Colon (tissue), 2 donors: ENCODE results near the gene ADAMTS3.
"Not testable (repeated sequence)": the region's sequence is repeated elsewhere in the genome, so short reads cannot be mapped to it uniquely, and the experiment has no call there.

Experiments
- FAIRE-seq: peaks from 2 replicates; lab custom pipeline; 2012; peaks lifted over from hg19 to GRCh38; lab: Jason Lieb, UNC
- donor health status: control.
- donor health status: control.

ADAMTS3 gene

GRCh38 chr4:72468904-72469502, 100.0 kb downstream of the ADAMTS3 start:
- FAIRE-seq: peak; percentile 38

- no peak for FAIRE-seq
These were observed 101.4 kb downstream of the ADAMTS3 start for GRCh38 chr4:72467633-72468032.

DNA sequence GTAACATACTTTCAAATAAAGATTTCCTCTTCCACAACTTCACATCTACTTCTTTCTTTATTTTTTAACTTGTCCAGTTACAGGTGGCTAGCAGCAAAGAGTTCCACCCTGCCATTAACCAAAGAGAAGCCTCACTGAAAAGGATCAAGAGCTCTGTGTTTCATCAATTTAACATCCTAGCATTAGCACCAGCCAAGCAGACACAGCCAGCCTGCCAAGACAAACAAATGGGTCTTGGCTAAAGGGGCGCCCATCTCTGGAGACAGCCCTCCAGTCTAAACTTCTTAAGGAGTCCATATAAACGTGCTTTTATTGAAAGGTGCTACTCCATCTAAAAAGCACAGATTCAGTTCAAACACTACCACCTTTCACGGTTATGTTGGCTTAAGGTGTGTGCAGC, 105.3 kb downstream of the ADAMTS3 start:
- no peak for FAIRE-seq

- FAIRE-seq: peak; percentile 45
These were observed 111.9 kb downstream of the ADAMTS3 start for GRCh38 chr4:72457158-72457557.

DNA sequence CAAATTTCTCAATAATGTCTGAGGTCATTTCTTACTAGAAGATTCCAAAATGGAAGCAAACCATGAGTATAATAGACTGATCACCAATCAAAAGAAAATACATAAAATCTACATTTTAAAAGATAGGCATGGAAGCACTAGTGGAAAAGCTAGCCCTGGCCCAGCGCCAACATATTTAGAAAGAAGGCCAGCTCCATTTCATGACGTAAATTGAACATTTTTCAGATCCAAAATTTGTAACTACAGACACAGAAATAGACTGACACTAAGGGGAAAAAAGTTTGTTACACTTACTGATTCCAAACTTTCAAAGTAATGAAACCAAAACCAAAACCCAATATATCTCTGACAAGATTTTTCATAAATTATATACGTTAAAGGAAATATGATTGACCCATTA, 117.7 kb downstream of the ADAMTS3 start:
- FAIRE-seq: no peak

DNA sequence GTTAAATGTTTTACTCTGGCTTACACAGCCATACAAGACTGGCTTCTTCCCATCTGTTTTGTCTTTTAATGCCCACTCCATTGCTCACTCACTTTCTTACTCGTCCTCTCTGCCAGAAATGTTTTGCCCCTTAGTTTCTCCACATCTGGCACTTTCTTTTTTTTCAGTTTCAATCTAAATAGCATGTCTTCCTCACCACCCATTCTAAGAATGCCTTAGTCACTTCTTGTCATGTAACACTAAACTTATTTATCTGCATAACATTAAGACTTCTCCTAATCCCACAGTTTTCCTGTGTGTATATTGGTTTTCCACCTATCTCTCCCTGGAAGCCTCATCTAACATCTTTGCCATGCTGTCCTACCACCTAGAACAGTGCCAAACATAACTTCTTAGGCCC, 119.3 kb downstream of the ADAMTS3 start:
- FAIRE-seq: no peak

GRCh38 chr4:72448231-72448630, 120.8 kb downstream of the ADAMTS3 start:
- no peak for FAIRE-seq

DNA sequence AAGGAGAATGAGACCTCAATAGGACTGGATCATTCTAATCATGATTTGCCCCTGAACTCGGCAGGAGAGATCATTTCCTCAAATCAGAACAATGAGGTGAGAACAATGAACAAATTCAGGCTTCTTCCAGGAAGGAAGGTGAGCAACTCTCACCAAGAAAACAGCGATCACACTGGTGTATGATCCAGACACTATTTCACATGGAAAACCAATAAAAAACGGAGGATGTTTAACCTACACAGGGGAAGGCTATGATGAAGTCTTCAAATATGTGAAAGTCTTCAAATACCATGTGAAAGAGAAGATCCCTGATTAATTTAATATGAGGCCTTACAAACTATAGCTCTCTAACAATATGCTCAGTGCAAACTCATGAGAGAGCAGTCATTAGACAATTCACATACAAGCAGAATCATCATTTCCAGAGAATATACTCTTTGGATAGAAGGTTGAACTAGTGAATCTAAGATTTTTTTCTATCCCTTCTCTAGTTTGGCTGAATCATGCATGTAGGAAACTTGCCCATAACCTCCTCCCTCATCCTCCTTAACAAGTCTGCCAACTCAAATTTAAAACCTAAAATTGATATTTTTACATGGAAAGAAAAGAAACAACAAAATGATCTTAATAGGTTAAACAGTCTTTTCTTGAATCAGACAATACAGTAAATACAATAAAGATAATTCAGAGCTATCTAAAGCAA, 122.5 kb downstream of the ADAMTS3 start:
- no peak for FAIRE-seq

DNA sequence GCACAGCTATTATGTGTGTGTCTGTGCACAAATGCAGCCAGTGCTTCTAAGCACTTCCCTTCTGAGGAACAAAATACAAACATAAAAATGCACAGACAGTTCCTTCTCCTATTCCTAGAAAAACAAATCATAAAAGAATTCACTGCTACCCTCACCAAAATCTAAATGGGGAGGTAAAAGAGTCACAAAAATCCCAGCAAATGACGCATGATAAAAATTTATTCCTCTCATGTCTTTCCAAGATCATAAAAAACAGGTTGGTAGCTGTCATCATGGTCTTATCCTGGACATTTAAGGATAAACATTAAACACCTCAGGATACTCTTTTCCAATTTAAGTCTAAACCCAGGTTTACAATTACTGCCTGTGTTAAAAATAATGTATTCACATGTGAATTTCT, 124.9 kb downstream of the ADAMTS3 start:
- FAIRE-seq: no peak

- FAIRE-seq: no peak
These were observed 126.3 kb downstream of the ADAMTS3 start for GRCh38 chr4:72442715-72443114.

DNA sequence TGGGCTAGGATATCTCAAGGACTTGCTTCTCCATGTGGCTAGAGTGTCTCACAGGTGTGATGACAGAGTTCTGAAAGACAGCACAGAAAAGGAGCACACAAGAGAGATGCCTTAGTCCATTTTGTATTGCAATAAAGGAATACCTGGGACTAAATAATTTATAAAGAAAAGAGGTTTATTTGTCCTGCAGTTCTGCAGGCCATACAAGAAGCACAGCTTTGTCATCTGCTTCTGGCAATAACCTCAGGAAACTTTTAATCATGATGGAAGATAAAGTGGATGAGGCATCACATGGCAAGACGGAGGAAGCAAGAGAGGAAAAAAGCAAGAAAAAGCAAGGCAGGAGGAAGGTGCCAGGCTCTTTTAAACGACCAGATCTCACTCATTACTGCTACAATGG, 126.9 kb downstream of the ADAMTS3 start:
- FAIRE-seq: no peak

DNA sequence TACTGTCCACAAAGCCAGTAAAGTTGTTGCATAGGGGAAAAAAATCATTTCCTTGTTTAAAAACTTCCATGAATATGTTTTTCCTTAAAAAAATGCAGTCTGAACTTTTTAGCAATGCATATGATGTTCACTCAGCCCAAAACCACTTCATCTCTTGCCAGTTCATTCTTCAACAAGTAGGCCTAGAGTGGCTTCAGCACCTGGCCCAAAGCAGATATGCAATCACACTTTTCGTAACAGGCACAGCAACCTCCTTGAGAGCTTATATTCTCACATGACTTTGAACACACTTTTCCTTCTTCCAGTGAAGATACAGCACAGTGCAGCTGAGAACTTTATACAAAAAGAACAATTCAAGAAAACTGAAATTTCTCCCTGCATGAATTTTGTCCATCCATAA, 128.6 kb downstream of the ADAMTS3 start:
- FAIRE-seq: no peak

DNA sequence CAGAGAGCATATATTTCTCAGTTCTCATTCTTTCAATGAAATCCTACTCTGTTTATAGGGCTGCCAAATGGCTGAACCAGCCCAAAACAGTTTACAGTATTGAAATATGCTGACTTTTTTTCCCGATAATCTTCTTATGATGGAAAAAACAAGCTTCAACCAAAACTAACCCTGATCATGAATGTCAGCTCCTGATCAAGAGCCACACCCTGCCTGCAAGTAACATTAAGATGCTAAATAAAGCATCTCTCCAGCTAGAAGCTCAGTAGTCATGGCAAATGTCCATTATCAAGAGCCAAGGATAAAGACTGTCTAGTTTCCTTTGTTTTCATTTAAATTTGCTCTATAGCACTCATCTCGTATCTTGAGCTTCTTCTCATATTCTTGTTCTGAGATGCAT, 136.0 kb downstream of the ADAMTS3 start:
- no peak for FAIRE-seq

GRCh38 chr4:72432282-72432681, 136.7 kb downstream of the ADAMTS3 start:
- no peak for FAIRE-seq

DNA sequence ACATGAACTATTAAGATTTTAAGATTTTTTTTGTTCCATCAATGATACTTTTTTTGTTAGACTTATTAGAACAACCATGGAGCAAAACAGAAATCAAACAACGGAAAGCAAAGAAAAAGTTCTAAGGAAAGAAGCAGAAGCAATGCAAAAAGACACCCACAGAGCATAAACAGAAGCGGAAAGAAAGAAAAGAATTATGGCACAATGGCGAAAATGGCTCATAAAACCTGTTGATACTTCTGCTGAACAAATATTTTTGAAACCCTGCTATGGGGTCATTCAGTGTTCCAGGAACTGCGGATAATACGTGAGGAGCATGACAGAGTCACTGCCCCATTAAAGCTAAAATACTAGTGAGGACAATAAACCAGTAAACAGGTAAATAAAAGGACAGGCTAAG, 138.0 kb downstream of the ADAMTS3 start:
- FAIRE-seq: no peak

DNA sequence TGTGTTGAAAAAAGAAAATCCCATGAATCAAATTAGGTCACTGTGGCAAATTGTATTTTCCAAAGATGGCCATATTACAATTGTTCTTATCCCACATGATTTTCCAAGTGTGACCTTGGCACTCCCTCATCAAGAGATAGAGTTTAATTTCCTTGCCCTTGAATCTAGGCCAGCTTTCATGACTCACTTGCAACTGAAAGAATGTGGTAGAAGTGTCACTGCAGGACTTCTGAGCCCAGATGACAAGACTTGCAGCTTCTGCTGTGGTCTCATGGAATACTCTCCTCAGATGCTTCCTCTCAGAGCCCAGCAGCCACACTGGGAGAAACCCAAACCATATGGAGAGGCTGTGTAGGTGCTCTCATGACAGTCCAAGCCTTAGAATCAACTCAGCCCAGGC, 139.0 kb downstream of the ADAMTS3 start:
- no peak for FAIRE-seq

DNA sequence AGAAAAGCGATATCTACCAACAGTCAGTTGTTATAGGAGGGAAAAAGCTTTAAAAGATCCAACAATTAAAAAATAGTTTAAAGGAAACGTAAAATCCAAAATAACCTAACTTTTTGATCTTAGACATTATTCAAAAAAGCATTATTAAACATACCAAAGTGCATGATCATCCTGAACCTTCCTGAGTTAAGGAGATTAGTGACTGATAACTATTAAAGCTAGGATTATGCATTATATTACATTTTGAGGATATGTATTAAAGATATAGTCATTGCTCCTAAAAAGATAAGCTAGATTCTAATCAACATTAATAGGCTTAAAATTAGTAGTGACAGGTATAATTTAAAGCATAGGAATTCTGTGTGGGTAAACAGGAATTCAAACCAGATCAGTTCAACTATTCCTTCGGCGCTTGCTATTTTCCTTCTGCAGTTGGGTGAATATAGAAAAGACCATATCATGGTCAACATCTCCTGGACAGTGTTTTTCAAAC, 139.6 kb downstream of the ADAMTS3 start:
- no peak for FAIRE-seq

DNA sequence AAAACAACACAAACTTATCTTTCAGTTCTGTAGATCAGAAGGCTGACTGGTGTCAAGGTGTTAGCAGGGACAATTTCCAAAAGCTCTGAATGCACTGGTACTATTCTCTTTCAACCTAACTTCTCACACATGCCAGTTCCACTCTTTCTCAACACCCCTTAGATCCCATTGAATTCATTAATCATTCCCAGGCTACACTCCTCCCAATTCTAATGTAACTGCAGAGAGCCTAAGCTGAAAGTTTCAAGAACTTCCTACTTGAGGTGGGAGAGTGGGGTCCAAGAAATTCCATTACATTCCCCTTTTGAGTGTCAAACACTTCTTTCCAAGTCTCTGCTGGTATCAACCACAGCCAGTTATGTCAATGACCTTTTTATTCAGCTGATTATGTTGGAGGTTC, 142.0 kb downstream of the ADAMTS3 start:
- FAIRE-seq: no peak

GRCh38 chr4:72425908-72426307, 143.1 kb downstream of the ADAMTS3 start:
- not testable (repeated sequence) for FAIRE-seq

DNA sequence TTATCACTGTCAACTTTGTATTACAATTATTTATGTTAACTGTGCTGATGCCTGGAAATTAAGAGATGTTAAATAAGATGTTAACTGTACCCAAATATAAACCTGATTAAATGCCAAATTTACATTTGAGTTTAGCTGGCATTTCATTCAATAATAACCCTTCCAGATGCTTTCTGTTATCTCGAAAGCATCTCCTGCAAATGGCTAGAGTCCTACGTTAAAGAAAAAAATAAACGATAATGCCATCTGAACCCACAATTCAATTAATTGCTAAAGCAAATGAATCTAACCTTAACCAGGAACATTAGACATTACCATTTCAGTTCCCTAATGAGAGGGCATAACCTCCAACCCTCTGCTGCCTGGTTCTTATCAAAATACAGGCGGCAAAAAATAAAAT, 145.0 kb downstream of the ADAMTS3 start:
- no peak for FAIRE-seq

- no peak for FAIRE-seq
These were observed 146.6 kb downstream of the ADAMTS3 start for GRCh38 chr4:72422416-72422815.

DNA sequence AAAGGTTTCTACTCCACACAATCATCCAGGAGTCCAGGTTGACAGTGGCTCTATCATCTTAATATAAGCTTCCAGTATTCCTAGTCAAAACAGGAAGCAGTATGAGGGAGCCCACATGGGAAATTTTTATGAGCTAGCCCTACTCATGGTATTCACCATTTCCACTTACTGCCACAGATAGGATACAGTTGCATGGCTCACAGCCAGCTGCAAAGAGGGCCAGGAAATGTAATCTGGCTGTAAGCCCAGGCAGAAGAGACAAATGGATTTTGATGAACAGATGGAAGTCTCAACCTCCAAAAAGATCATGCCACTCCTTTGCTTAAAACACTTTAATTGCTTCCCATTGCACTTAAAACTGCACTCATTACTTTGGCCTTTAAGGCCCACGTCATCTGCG, 150.6 kb downstream of the ADAMTS3 start:
- no peak for FAIRE-seq

GRCh38 chr4:72410158-72410557, 158.9 kb downstream of the ADAMTS3 start:
- no peak for FAIRE-seq

- FAIRE-seq: no peak
These were observed 160.5 kb downstream of the ADAMTS3 start for GRCh38 chr4:72408568-72408967.
